IPS-18c (cell line): Measurements from ENCODE around the gene CDKN2B.

ENCODE experiments used
- H3K4me3 ChIP-seq: 2 replicates; pipeline ENCODE4 v1.7.0; 2013; ENCODE audit warnings: low read depth, mild to moderate bottlenecking, low read length, moderate library complexity; ENCODE audit not compliant: insufficient read depth
- H3K9me3 ChIP-seq: one replicate; pipeline ENCODE4 v1.6.1; 2013; ENCODE audit warnings: mild to moderate bottlenecking, low read length, moderate library complexity; ENCODE audit not compliant: control insufficient read depth, insufficient read depth

The CDKN2B gene

GRCh38 chr9:22039258-22039657 is 30.2 kb upstream of the CDKN2B start:
- Histone ChIP-seq H3K4me3 (no peak overlapping the region), H3K9me3 (no peaks in the 10 kb centered on the region)

- H3K9me3 ChIP-seq: no peaks in the 10 kb centered on the region
- no peak overlapping the region for H3K4me3 ChIP-seq
Measured at GRCh38 chr9:22037954-22038690, 29.0 kb upstream of the CDKN2B start.

- no peak overlapping the region for H3K4me3 ChIP-seq
- no peaks in the 10 kb centered on the region for H3K9me3 ChIP-seq
Measured at GRCh38 chr9:22036866-22037626, 27.9 kb upstream of the CDKN2B start.

- Histone ChIP-seq H3K9me3 (no peaks in the 10 kb centered on the region), H3K4me3 (no peak overlapping the region)
Measured at GRCh38 chr9:22035591-22036011, 26.5 kb upstream of the CDKN2B start.

GRCh38 chr9:22033012-22033630 is 24.0 kb upstream of the CDKN2B start:
- H3K4me3 ChIP-seq: no peak overlapping the region
- no peaks in the 10 kb centered on the region for H3K9me3 ChIP-seq

GRCh38 chr9:22031655-22032411 is 22.7 kb upstream of the CDKN2B start:
- no peak overlapping the region for H3K4me3 ChIP-seq

GRCh38 chr9:22030101-22030598 is 21.0 kb upstream of the CDKN2B start:
- H3K9me3 ChIP-seq: no peaks in the 10 kb centered on the region
- H3K4me3 ChIP-seq: no peak overlapping the region

More at GRCh38 chr9:22031655-22032411, 22.7 kb upstream of the CDKN2B start:
- no peaks in the 10 kb centered on the region for H3K9me3 ChIP-seq

GRCh38 chr9:22029231-22029630 is 20.1 kb upstream of the CDKN2B start:
- no peaks in the 10 kb centered on the region for H3K9me3 ChIP-seq
- no peak overlapping the region for H3K4me3 ChIP-seq

- Histone ChIP-seq H3K4me3 (no peak overlapping the region), H3K9me3 (no peaks in the 10 kb centered on the region)
Measured at GRCh38 chr9:22028394-22028793, 19.3 kb upstream of the CDKN2B start.

GRCh38 chr9:22026696-22027095 is 17.6 kb upstream of the CDKN2B start:
- Histone ChIP-seq H3K9me3 (no peaks in the 10 kb centered on the region), H3K4me3 (no peak overlapping the region)

GRCh38 chr9:22022396-22022795 is 13.3 kb upstream of the CDKN2B start:
- H3K4me3 ChIP-seq: no peak overlapping the region
- H3K9me3 ChIP-seq: no peaks in the 10 kb centered on the region

GRCh38 chr9:22010866-22011625 is 1.9 kb upstream of the CDKN2B start:
- Histone ChIP-seq H3K9me3 (peaks cover 2% of the 10 kb centered on the region), H3K4me3 (no peak overlapping the region)

- peaks cover 2% of the 10 kb centered on the region for H3K9me3 ChIP-seq
Measured at GRCh38 chr9:22009506-22009867, 382 bp upstream of the CDKN2B start.

GRCh38 chr9:22008384-22008716 is 755 bp downstream of the CDKN2B start:
- peaks cover under 1% of the 10 kb centered on the region for H3K9me3 ChIP-seq
- peak overlapping the region; percentile 79; the same call in 1 of the 2 replicates for H3K4me3 ChIP-seq

More at GRCh38 chr9:22009506-22009867, 382 bp upstream of the CDKN2B start:
- peak overlapping the region; percentile 79; the same call in 1 of the 2 replicates for H3K4me3 ChIP-seq

GRCh38 chr9:22005702-22006606 is 3.2 kb downstream of the CDKN2B start:
- Histone ChIP-seq H3K4me3 (peak overlapping the region; percentile 34), H3K9me3 (no peaks in the 10 kb centered on the region)
